Neuronal stem cell (in vitro differentiated cells): ENCODE results near the gene SLC1A3.
"Not testable (repeated sequence)": the region's sequence is repeated elsewhere in the genome, so short reads cannot be mapped to it uniquely, and the experiment has no call there.

ENCODE experiments used
- DNase-seq: peaks from one replicate; pipeline ENCODE4 v3.0.0-alpha.2; 2013; ENCODE audit warnings: low spot score
- H2AFZ ChIP-seq: one replicate; pipeline ENCODE4 v1.6.1; 2013; ENCODE audit warnings: mild to moderate bottlenecking, low read length, inconsistent platforms
- H2AK5ac ChIP-seq: 2 replicates; pipeline ENCODE4 v1.6.1; 2013; ENCODE audit warnings: low read depth, mild to moderate bottlenecking, inconsistent platforms, low read length, moderate library complexity, mixed read lengths
- H2BK120ac ChIP-seq: 2 replicates; pipeline ENCODE4 v1.6.1; 2013; ENCODE audit warnings: low read depth, mild to moderate bottlenecking, inconsistent platforms, low read length, moderate library complexity, mixed read lengths
- H2BK12ac ChIP-seq: one replicate; pipeline ENCODE4 v1.6.1; 2013; ENCODE audit warnings: low read length, inconsistent platforms
- H2BK15ac ChIP-seq: 2 replicates; pipeline ENCODE4 v1.6.1; 2013; ENCODE audit warnings: mild to moderate bottlenecking, low read length, inconsistent platforms, mixed read lengths
- H2BK5ac ChIP-seq: one replicate; pipeline ENCODE4 v1.6.1; 2013; ENCODE audit warnings: inconsistent platforms, mild to moderate bottlenecking, low read length, moderate library complexity
- H3K14ac ChIP-seq: one replicate; pipeline ENCODE4 v1.6.1; 2013; ENCODE audit warnings: low read length, inconsistent platforms
- H3K18ac ChIP-seq: 2 replicates; pipeline ENCODE4 v1.6.1; 2013; ENCODE audit warnings: low read length, inconsistent platforms
- H3K23ac ChIP-seq: 2 replicates; pipeline ENCODE4 v1.6.1; 2013; ENCODE audit warnings: low read depth, mild to moderate bottlenecking, mixed read lengths, low read length, inconsistent platforms; ENCODE audit not compliant: poor library complexity
- H3K27ac ChIP-seq: replicated peaks from 3 replicates; pipeline ENCODE4 v1.5.1; 2013; ENCODE audit warnings: low read length, inconsistent platforms
- H3K27me3 ChIP-seq, 3 experiments: 2 replicates each; pipeline ENCODE4 v1.6.1; 2013; ENCODE audit warnings: low read length in 3 of 3, mild to moderate bottlenecking in 2 of 3, inconsistent platforms in 1 of 3, low read depth in 1 of 3, mixed read lengths in 1 of 3, moderate library complexity in 1 of 3; ENCODE audit not compliant: control insufficient read depth in 3 of 3, insufficient read depth in 3 of 3
- H3K36me3 ChIP-seq, 2 donors: replicated peaks in 1 of 2; 2 replicates each; pipeline ENCODE4 v1.6.1; 2013; ENCODE audit warnings: low read length in 2 of 2; ENCODE audit not compliant: control insufficient read depth in 2 of 2, insufficient read depth in 2 of 2
- H3K4ac ChIP-seq: 2 replicates; pipeline ENCODE4 v1.6.1; 2013; ENCODE audit warnings: inconsistent platforms, mild to moderate bottlenecking, low read length, moderate library complexity
- H3K4me1 ChIP-seq, 2 donors: 1 replicate in 1 of 2; 2 replicates in 1 of 2; pipeline ENCODE4 v1.6.1; 2013; ENCODE audit warnings: low read length in 2 of 2, low read depth in 1 of 2; ENCODE audit not compliant: control insufficient read depth in 2 of 2, insufficient read depth in 1 of 2
- H3K4me2 ChIP-seq: one replicate; pipeline ENCODE4 v1.6.1; 2013; ENCODE audit warnings: mild to moderate bottlenecking, low read length, inconsistent platforms; ENCODE audit not compliant: insufficient read depth, poor library complexity, severe bottlenecking
- H3K4me3 ChIP-seq, 2 donors: 2 replicates each; pipeline ENCODE4 v1.5.1; 2013; ENCODE audit warnings: low read length in 2 of 2, mild to moderate bottlenecking in 2 of 2, inconsistent platforms in 1 of 2, moderate library complexity in 1 of 2
- H3K79me1 ChIP-seq: one replicate; pipeline ENCODE4 v1.6.1; 2013; ENCODE audit warnings: low read depth, mild to moderate bottlenecking, inconsistent platforms, low read length, moderate library complexity
- H3K9ac ChIP-seq: one replicate; pipeline ENCODE4 v1.6.1; 2013; ENCODE audit warnings: mild to moderate bottlenecking, low read depth, low read length, inconsistent platforms; ENCODE audit not compliant: poor library complexity
- H3K9me3 ChIP-seq, 2 donors: replicated peaks in 1 of 2; 2 replicates each; pipeline versions ENCODE3 to v1.6.1; 2013; ENCODE audit warnings: low read length in 2 of 2, mild to moderate bottlenecking in 2 of 2, inconsistent platforms in 1 of 2, low read depth in 1 of 2, mixed read lengths in 1 of 2, moderate library complexity in 1 of 2; ENCODE audit not compliant: control insufficient read depth in 2 of 2, insufficient read depth in 1 of 2
- H4K8ac ChIP-seq: one replicate; pipeline ENCODE4 v1.6.1; 2013; ENCODE audit warnings: low read depth, mild to moderate bottlenecking, inconsistent platforms, low read length, moderate library complexity
- H4K91ac ChIP-seq: one replicate; pipeline ENCODE4 v1.6.1; 2013; ENCODE audit warnings: low read length, low read depth, mild to moderate bottlenecking, inconsistent platforms; ENCODE audit not compliant: poor library complexity
- WGBS, 2 donors: extraction: QIAGEN DNeasy Blood & Tissue Kit; methylation state at CpG; one replicate each; pipeline ENCODE4 v1.1.7; 2013; ENCODE audit warnings: missing lambda C conversion rate in 2 of 2, mixed read lengths in 1 of 2; ENCODE audit not compliant: insufficient read length in 2 of 2, insufficient replicate concordance in 1 of 2; ENCODE audit errors: extremely low coverage in 2 of 2; 5-methylcytosine and 5-hydroxymethylcytosine counted together

SLC1A3 gene

DNA sequence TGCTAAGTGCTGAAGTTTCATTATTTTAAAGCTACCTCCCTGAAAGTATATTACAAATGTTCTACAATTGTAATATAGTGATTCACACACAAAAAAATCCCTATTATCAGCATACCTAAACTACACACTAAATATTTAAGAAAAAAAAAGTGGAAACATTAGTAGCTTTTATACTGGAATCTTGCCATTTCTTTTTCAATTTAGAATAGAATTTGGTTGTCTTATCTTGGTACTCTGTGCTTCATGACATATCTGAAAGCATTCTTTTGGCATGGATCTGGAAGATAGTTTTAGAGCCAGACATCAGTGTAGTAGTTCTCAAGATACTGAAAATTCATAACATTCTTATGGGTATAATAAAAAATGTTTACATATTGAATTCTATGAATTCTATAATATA, 35.0 kb downstream of the SLC1A3 start:
- DNase-seq: no peak
- no peak overlapping the region for H4K91ac ChIP-seq
- H3K4ac ChIP-seq: no peak overlapping the region
- no peak overlapping the region for H2BK15ac ChIP-seq
- no peak overlapping the region for H2AFZ ChIP-seq
- H2BK12ac ChIP-seq: no peak overlapping the region
- H2BK120ac ChIP-seq: no peak overlapping the region
- H2AK5ac ChIP-seq: no peak overlapping the region
- no peak overlapping the region for H3K4me3 ChIP-seq
- H3K36me3 ChIP-seq: peaks cover 0 to 2% of the 10 kb centered on the region in 2 donors
- no peak overlapping the region for H3K18ac ChIP-seq
- no peak overlapping the region for H4K8ac ChIP-seq
- no peak overlapping the region for H3K4me2 ChIP-seq
- no peak overlapping the region for H2BK5ac ChIP-seq
- peaks cover 0 to 3% of the 10 kb centered on the region in 2 donors for H3K4me1 ChIP-seq
- H3K9ac ChIP-seq: no peak overlapping the region
- no peaks in the 10 kb centered on the region for H3K27me3 ChIP-seq
- H3K23ac ChIP-seq: no peak overlapping the region
- no peak overlapping the region for H3K14ac ChIP-seq
- H3K79me1 ChIP-seq: no peaks in the 10 kb centered on the region
- no peak overlapping the region for H3K27ac ChIP-seq
- H3K9me3 ChIP-seq: no peaks in the 10 kb centered on the region

- Histone ChIP-seq H2BK12ac (no peak overlapping the region), H3K14ac (no peak overlapping the region), H3K27ac (no peak overlapping the region), H4K8ac (no peak overlapping the region), H2BK120ac (no peak overlapping the region), H3K27me3 (no peaks in the 10 kb centered on the region), H3K18ac (no peak overlapping the region), H3K36me3 (no peaks in the 10 kb centered on the region), H2AK5ac (no peak overlapping the region), H3K9ac (no peak overlapping the region), H3K23ac (no peak overlapping the region), H2BK5ac (no peak overlapping the region), H2BK15ac (no peak overlapping the region), H3K4me3 (no peak overlapping the region), H2AFZ (no peak overlapping the region), H4K91ac (no peak overlapping the region), H3K4ac (no peak overlapping the region), H3K4me1 (peaks cover 0 to 3% of the 10 kb centered on the region in 2 donors), H3K4me2 (no peak overlapping the region), H3K79me1 (no peaks in the 10 kb centered on the region), H3K9me3 (no peaks in the 10 kb centered on the region)
- DNase-seq: no peak
- WGBS, 2 donors: no CpG with 5 or more reads among the region's 4 CpGs
Measured at GRCh38 chr5:36642089-36642488, 35.7 kb downstream of the SLC1A3 start.

GRCh38 chr5:36643162-36643561, 36.8 kb downstream of the SLC1A3 start:
- H3K9me3 ChIP-seq: no peaks in the 10 kb centered on the region
- no peak overlapping the region for H4K91ac ChIP-seq
- no peaks in the 10 kb centered on the region for H3K27me3 ChIP-seq
- no peak overlapping the region for H3K4ac ChIP-seq
- H3K79me1 ChIP-seq: no peaks in the 10 kb centered on the region
- no peak overlapping the region for H3K14ac ChIP-seq
- no peak overlapping the region for H2AK5ac ChIP-seq
- no peak overlapping the region for H3K23ac ChIP-seq
- no peak overlapping the region for H2AFZ ChIP-seq
- no peak overlapping the region for H3K18ac ChIP-seq
- no peak overlapping the region for H3K4me2 ChIP-seq
- H3K4me1 ChIP-seq: peaks cover 0 to under 1% of the 10 kb centered on the region in 2 donors
- DNase-seq: no peak
- H3K36me3 ChIP-seq: no peaks in the 10 kb centered on the region
- no peak overlapping the region for H2BK12ac ChIP-seq
- no peak overlapping the region for H2BK120ac ChIP-seq
- no peak overlapping the region for H3K4me3 ChIP-seq
- no peak overlapping the region for H4K8ac ChIP-seq
- WGBS, 2 donors: no CpG with 5 or more reads among the region's 1 CpG
- no peak overlapping the region for H3K9ac ChIP-seq
- H3K27ac ChIP-seq: no peak overlapping the region
- H2BK5ac ChIP-seq: no peak overlapping the region
- no peak overlapping the region for H2BK15ac ChIP-seq

DNA sequence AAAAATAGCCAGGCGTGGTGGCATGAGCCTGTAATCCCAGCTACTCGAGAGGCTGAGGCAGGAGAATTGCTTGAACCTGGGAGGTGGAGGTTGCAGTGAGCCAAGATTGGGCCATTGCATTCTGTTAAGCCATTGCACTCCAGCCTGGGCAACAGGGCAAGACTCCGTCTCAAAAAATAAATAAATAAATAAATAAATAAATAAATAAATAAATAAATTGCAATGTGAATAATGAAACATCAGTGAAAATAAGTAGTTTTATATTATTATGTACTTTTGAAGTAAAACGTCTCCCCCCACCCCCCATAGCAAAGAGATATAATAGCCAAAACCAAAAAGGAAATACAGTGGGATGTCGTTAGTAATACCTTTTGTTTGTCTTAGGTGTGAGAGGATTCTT, 37.4 kb downstream of the SLC1A3 start:
- not testable (repeated sequence) for H2BK15ac ChIP-seq

More for the DNA sequence above, 37.4 kb downstream of the SLC1A3 start:
- H3K4me1 ChIP-seq, H3K27ac ChIP-seq, H3K4me2 ChIP-seq, H3K23ac ChIP-seq, H3K14ac ChIP-seq, H3K36me3 ChIP-seq, H3K9me3 ChIP-seq, H4K8ac ChIP-seq, H2BK5ac ChIP-seq, H4K91ac ChIP-seq, H3K18ac ChIP-seq, H2BK12ac ChIP-seq, H3K27me3 ChIP-seq, H2AK5ac ChIP-seq, H3K79me1 ChIP-seq, H3K4ac ChIP-seq, H2AFZ ChIP-seq, DNase-seq, H2BK120ac ChIP-seq, H3K4me3 ChIP-seq, H3K9ac ChIP-seq: not testable (repeated sequence)
- WGBS, 2 donors: no CpG with 5 or more reads among the region's 5 CpGs
